Transverse colon (tissue), 4 donors: ENCODE results near the gene FLYWCH2. TPM values are rescaled to one million over a fixed set of nuclear protein-coding genes. Genes with fewer than 3 reads are reported as not detected.

ENCODE experiments used
- DNase-seq: peaks from one replicate; pipeline ENCODE4 v3.0.0-alpha.2; 2019
- H3K27ac ChIP-seq, 4 donors: fragments of 200-600 bp; sonication (generic); 2 replicates each; pipeline ENCODE4 v1.5.1; 2016 to 2018; ENCODE audit warnings: inconsistent platforms in 4 of 4
- H3K27me3 ChIP-seq: fragments of 200-600 bp; sonication (generic); 2 replicates; pipeline ENCODE4 v1.5.1; 2017; ENCODE audit warnings: inconsistent platforms
- H3K36me3 ChIP-seq, 4 donors: fragments of 200-600 bp; sonication (generic); 2 replicates each; pipeline ENCODE4 v1.5.1; 2017 to 2019; ENCODE audit warnings: inconsistent platforms in 4 of 4
- H3K4me1 ChIP-seq, 4 donors: fragments of 200-600 bp; sonication (generic); 2 replicates each; pipeline ENCODE4 v1.5.1; 2017 to 2020; ENCODE audit warnings: inconsistent platforms in 4 of 4
- H3K4me3 ChIP-seq, 4 donors: fragments of 200-600 bp; sonication (generic); 1 replicate in 1 of 4; 2 replicates in 3 of 4; pipeline versions ENCODE4 v1.5.1 to v1.6.1; 2017 to 2019; ENCODE audit warnings: inconsistent platforms in 4 of 4
- H3K9me3 ChIP-seq, 2 donors: fragments of 200-600 bp; sonication (generic); 2 replicates each; pipeline ENCODE4 v1.5.1; 2017 to 2019; ENCODE audit warnings: inconsistent platforms in 2 of 2
- CTCF ChIP-seq, 5 experiments: fragments of 200-600 bp in 3 of 5; fragments of 450-650 bp in 2 of 5; sonication (generic) in 3 of 5; IDR thresholded peaks; 1 replicate in 2 of 5; 2 replicates in 3 of 5; pipeline ENCODE4 v1.5.1; 2016 to 2017; ENCODE audit warnings: antibody characterized with exemption in 5 of 5, inconsistent platforms in 3 of 5, mild to moderate bottlenecking in 2 of 5, moderate library complexity in 1 of 5
- EP300 ChIP-seq: sonication (generic); formaldehyde crosslinking; IDR thresholded peaks from one replicate; pipeline ENCODE4 v1.6.1; 2017; ENCODE audit warnings: antibody characterized with exemption, low read depth
- POLR2A ChIP-seq: fragments of 450-650 bp; IDR thresholded peaks from one replicate; pipeline ENCODE4 v1.6.1; 2016; ENCODE audit warnings: antibody characterized with exemption, mild to moderate bottlenecking, moderate library complexity
- POLR2AphosphoS5 ChIP-seq, 3 donors: sonication (generic); formaldehyde crosslinking; IDR thresholded peaks; one replicate each; pipeline ENCODE4 v1.6.1; 2016; ENCODE audit warnings: antibody characterized with exemption in 3 of 3
- WGBS, 2 donors: methylation state at CpG; one replicate each; pipeline ENCODE4 v1.1.5; 2018; ENCODE audit warnings: low coverage in 1 of 2; 5-methylcytosine and 5-hydroxymethylcytosine counted together
- in situ Hi-C, 4 donors: fragments of 200-750 bp; cut with MboI; loops; one replicate each; pipeline versions ENCODE4 v1.15.0 to v1.15.1; 2017; ENCODE audit warnings: low sequenced_read_pairs in 3 of 4, low pct_ligation_motif_present in 1 of 4, low pct_unique_long_range_greater_than_20kb in 1 of 4
- intact Hi-C: fragments of 100-400 bp; cut with DNase I; formaldehyde crosslinking; loops from one replicate; pipeline ENCODE4 v1.15.1; 2023; ENCODE audit warnings: low total_unique reads
- total RNA-seq, 4 donors: library from RNA; depleted of rRNA; stranded (reverse); fragments of >200 nt; gene quantifications; one replicate each; pipeline ENCODE4 v1.1.0, GENCODE V29; 2016

Gene FLYWCH2
- total RNA-seq, 4 donors from 2014 or later = 35.0 to 74.4 (median 50.9) TPM

- Histone ChIP-seq H3K4me3 (no peak overlapping the region), H3K36me3 (peaks cover 0 to 5% (median 0%) of the 10 kb centered on the region in 4 donors), H3K9me3 (no peaks in the 10 kb centered on the region), H3K27ac (no peak overlapping the region), H3K4me1 (no peaks in the 10 kb centered on the region), H3K27me3 (no peaks in the 10 kb centered on the region)
- intact Hi-C loops (no loop called here), in situ Hi-C loops (no loop called here)
- WGBS, 2 donors = 72% methylated on average over 4 of the region's 4 CpGs; no CpG with 5 or more reads in 1 of the 2 donors
- TF ChIP-seq POLR2A = no peak
- no peak for DNase-seq
These were observed 12.8 kb downstream of the FLYWCH2 start for GRCh38 chr16:2895813-2896212.

DNA sequence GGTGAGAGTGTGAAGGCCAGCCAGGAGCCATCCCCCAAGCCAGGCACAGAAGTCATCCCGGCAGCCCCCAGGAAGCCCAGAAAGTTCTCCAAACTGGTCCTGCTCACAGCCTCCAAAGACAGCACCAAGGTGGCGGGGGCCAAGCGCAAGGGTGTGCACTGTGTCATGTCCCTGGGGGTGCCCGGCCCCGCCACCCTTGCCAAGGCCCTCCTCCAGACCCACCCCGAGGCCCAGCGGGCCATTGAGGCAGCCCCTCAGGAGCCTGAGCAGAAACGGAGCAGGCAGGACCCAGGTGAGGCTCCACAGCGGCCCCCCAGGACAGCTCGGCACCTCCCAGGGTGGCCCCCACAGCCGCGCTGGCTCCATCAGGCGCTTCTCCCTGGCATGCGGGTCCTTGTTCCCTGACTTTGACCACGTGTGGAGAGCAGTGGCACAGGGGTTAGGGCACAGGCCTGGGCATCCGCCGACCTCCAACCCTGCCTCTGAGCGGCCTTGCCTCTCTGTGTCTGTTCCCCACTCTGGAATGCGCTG, 13.5 kb downstream of the FLYWCH2 start:
- H3K4me3 ChIP-seq = no peak overlapping the region
- H3K27ac ChIP-seq = no peak overlapping the region
- no peak for DNase-seq
- in situ Hi-C loops = no loop called here
- intact Hi-C loops = no loop called here
- 97 to 100% methylated on average over 2 to 14 of the region's 19 CpGs for WGBS, 2 donors
- H3K27me3 ChIP-seq = no peaks in the 10 kb centered on the region
- H3K4me1 ChIP-seq = no peaks in the 10 kb centered on the region
- H3K9me3 ChIP-seq = no peaks in the 10 kb centered on the region
- TF ChIP-seq POLR2AphosphoS5 (IDR thresholded peaks at IDR 0.05) = no peak
- no peak for TF ChIP-seq CTCF (IDR thresholded peaks at IDR 0.05)
- no peak for TF ChIP-seq EP300
- TF ChIP-seq POLR2A = no peak
- H3K36me3 ChIP-seq = peaks cover 0 to 5% (median 0%) of the 10 kb centered on the region in 4 donors

GRCh38 chr16:2897110-2897509, 14.1 kb downstream of the FLYWCH2 start:
- Histone ChIP-seq H3K9me3 (no peaks in the 10 kb centered on the region), H3K4me1 (no peaks in the 10 kb centered on the region), H3K36me3 (peaks cover 0 to 5% (median 0%) of the 10 kb centered on the region in 4 donors), H3K4me3 (no peak overlapping the region), H3K27me3 (no peaks in the 10 kb centered on the region), H3K27ac (no peak overlapping the region)
- DNase-seq = no peak
- 71% methylated on average over 7 of the region's 7 CpGs; no CpG with 5 or more reads in 1 of the 2 donors for WGBS, 2 donors
- intact Hi-C loops = no loop called here
- TF ChIP-seq EP300 (no peak), POLR2AphosphoS5 (IDR thresholded peaks at IDR 0.05) (no peak), POLR2A (no peak), CTCF (IDR thresholded peaks at IDR 0.05) (no peak)
- in situ Hi-C loops = no loop called here

DNA sequence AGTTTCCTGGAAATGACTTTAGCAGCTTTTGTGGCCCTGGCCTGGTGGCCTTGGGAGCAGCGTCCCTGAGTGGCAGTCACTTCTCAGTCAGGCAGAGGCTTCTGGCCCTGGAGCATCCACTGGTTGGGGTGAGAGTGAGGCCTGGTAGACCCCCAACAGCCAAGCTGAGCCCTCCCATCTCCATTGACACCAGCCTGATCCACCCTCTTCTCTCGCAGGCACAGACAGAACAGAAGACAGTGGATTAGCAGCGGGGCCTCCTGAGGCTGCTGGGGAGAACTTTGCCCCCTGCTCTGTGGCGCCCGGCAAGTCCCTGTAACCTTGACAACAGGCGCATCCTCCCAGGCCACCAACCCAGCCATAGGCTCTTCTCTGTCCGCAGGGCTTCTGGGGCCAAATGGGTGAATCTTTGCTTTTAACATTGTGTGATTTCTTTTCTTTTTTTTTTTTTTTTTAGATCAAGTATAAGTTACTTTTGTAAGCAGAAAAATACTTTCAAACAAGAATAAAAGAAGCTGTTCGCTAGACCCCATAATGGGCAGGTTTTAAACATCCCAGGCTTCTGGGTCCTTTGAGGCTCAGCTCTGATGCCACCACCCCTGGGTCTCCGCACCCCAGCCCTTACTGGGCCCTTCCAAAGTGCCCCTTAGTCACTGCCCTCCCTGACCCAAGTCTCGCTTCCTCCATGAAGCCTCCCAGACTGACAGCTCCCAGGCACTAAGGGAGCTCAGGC, 16.0 kb downstream of the FLYWCH2 start:
- Histone ChIP-seq H3K9me3 (no peaks in the 10 kb centered on the region), H3K27me3 (no peaks in the 10 kb centered on the region), H3K4me3 (no peak overlapping the region), H3K36me3 (peaks cover 0 to 5% (median 0%) of the 10 kb centered on the region in 4 donors), H3K4me1 (peaks cover 3 to 8% (median 7%) of the 10 kb centered on the region in 4 donors), H3K27ac (no peak overlapping the region)
- no peak for TF ChIP-seq POLR2AphosphoS5 (IDR thresholded peaks at IDR 0.05)
- TF ChIP-seq EP300 = no peak
- TF ChIP-seq CTCF (IDR thresholded peaks at IDR 0.05) = no peak
- DNase-seq = no peak
- in situ Hi-C loops (no loop called here), intact Hi-C loops (no loop called here)
- 72 to 80% methylated on average over 1 to 10 of the region's 10 CpGs for WGBS, 2 donors
